GM12873 (cell line): Measurements from ENCODE around the gene BCKDHA.

Experiments
- CTCF ChIP-seq: IDR thresholded peaks from 2 replicates; pipeline ENCODE4 v1.5.1; 2012; ENCODE audit warnings: low read depth, mild to moderate bottlenecking, moderate library complexity, low read length, control low read depth; ENCODE audit not compliant: insufficient read depth; ENCODE audit errors: missing control alignments

Gene BCKDHA

GRCh38 chr19:41439441-41440222 is 42.0 kb downstream of the BCKDHA start, which contains the start of gene DMAC2:
DMAC2 (minus strand) TSS chr19:41439912; CDS start chr19:41439899, 13 bp downstream.
- peak; percentile 67 for TF ChIP-seq CTCF

GRCh38 chr19:41441321-41441945 is 43.8 kb downstream of the BCKDHA start:
- TF ChIP-seq CTCF = no peak

- TF ChIP-seq CTCF = no peak
Observed at GRCh38 chr19:41442473-41443355, 45.1 kb downstream of the BCKDHA start, which contains the start of gene ERICH4. ERICH4 (plus strand) TSS chr19:41443156; CDS start chr19:41443170, 14 bp downstream.

- no peak for TF ChIP-seq CTCF
Observed at GRCh38 chr19:41443813-41444455, 46.3 kb downstream of the BCKDHA start.

GRCh38 chr19:41445575-41445974 is 48.0 kb downstream of the BCKDHA start:
- TF ChIP-seq CTCF = no peak

GRCh38 chr19:41447732-41448332 is 50.2 kb downstream of the BCKDHA start:
- TF ChIP-seq CTCF = peak; percentile 13
